HG02981 (cell line): Measurements from ENCODE around the gene LRRC41.
A peak's percentile ranks its signal among the peaks of the same experiment; 100 is the strongest.
"Not testable (repeated sequence)": the region's sequence is repeated elsewhere in the genome, so short reads cannot be mapped to it uniquely, and the experiment has no call there.

Experiments
- ATAC-seq: cut with Tn5 transposase; IDR thresholded peaks from one replicate; pipeline ENCODE4 v1.9.1; 2021; ENCODE audit warnings: mild to moderate bottlenecking, moderate library complexity; ENCODE audit not compliant: unreplicated experiment

The LRRC41 gene

GRCh38 chr1:46303038-46303871 is at the start of gene LRRC41, which contains the start of gene UQCRH:
Gene LRRC41 (minus strand): TSS chr1:46303616. CDS start chr1:46303322, 294 bp downstream.
Gene UQCRH (plus strand): TSS chr1:46303698. CDS start chr1:46303767, 69 bp downstream.
- ATAC-seq, result peak; percentile 77

GRCh38 chr1:46352363-46352762 is 48.9 kb upstream of the LRRC41 start:
- ATAC-seq, result no peak

- no peak for ATAC-seq
These were observed 41.9 kb upstream of the LRRC41 start for GRCh38 chr1:46345281-46345680.

- no peak for ATAC-seq
These were observed 41.1 kb upstream of the LRRC41 start for GRCh38 chr1:46344481-46344880.

GRCh38 chr1:46343705-46344104 is 40.3 kb upstream of the LRRC41 start:
- ATAC-seq, result no peak

GRCh38 chr1:46343351-46343695 is 39.9 kb upstream of the LRRC41 start:
- no peak for ATAC-seq

- no peak for ATAC-seq
These were observed 39.4 kb upstream of the LRRC41 start for GRCh38 chr1:46342677-46343350.

- ATAC-seq, result peak; percentile 62
These were observed 38.8 kb upstream of the LRRC41 start for GRCh38 chr1:46342084-46342656.

GRCh38 chr1:46341222-46342083 is 38.0 kb upstream of the LRRC41 start:
- no peak for ATAC-seq

- peak; percentile 74 for ATAC-seq
These were observed 37.2 kb upstream of the LRRC41 start, which contains the start of gene NSUN4 for GRCh38 chr1:46340404-46341221. Gene NSUN4 (plus strand): TSS chr1:46340807. CDS start chr1:46340827, 20 bp downstream.

- ATAC-seq, result not testable (repeated sequence)
These were observed 34.0 kb upstream of the LRRC41 start for GRCh38 chr1:46337409-46337808.

- ATAC-seq, result no peak
These were observed 31.7 kb upstream of the LRRC41 start for GRCh38 chr1:46335081-46335480.

- ATAC-seq, result peak; percentile 3
These were observed 30.6 kb upstream of the LRRC41 start for GRCh38 chr1:46334030-46334384.

- ATAC-seq, result peak; percentile 47
These were observed 30.0 kb upstream of the LRRC41 start for GRCh38 chr1:46333300-46334029.

GRCh38 chr1:46331786-46332540 is 28.5 kb upstream of the LRRC41 start:
- peak; percentile 39 for ATAC-seq

- not testable (repeated sequence) for ATAC-seq
These were observed 27.0 kb upstream of the LRRC41 start for GRCh38 chr1:46330381-46330780.

GRCh38 chr1:46329807-46330206 is 26.4 kb upstream of the LRRC41 start:
- ATAC-seq, result not testable (repeated sequence)

GRCh38 chr1:46328182-46328581 is 24.8 kb upstream of the LRRC41 start:
- ATAC-seq, result not testable (repeated sequence)
